HL-60 (cell line): ENCODE measurements around the gene HAX1.
"Not testable (repeated sequence)": the region's sequence is repeated elsewhere in the genome, so short reads cannot be mapped to it uniquely, and the experiment has no call there.

Experiments used
- POLR2AphosphoS5 ChIP-seq: IDR thresholded peaks from 2 replicates; pipeline ENCODE4 v1.6.1; 2012; ENCODE audit warnings: low read depth
- TF ChIP-seq, protein P1 (sequence below): IDR thresholded peaks from one replicate; pipeline ENCODE4 v1.5.1; 2011; ENCODE audit warnings: low read length, control low read depth, inconsistent platforms; ENCODE audit not compliant: insufficient read depth

DNA sequence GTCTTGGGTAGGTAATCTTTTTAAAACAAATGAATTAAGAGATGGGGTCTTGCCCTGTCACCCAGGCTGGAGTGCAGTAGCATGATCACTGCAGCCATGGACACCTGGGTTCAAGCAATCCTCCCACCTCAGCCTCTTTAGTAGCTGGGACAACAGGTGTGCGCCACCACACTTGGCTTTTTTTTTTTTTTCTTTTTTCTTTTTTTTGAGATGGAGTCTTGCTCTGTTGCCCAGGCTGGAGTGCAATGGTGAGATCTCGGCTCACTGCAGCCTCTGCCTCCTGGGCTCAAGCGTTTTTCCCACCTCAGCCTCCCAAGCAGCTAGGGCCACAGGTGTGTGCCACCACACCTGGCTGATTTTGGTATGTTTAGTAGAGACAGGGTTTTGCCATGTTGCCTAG lies 41.3 kb upstream of the HAX1 start:
- TF ChIP-seq, protein P1, sequence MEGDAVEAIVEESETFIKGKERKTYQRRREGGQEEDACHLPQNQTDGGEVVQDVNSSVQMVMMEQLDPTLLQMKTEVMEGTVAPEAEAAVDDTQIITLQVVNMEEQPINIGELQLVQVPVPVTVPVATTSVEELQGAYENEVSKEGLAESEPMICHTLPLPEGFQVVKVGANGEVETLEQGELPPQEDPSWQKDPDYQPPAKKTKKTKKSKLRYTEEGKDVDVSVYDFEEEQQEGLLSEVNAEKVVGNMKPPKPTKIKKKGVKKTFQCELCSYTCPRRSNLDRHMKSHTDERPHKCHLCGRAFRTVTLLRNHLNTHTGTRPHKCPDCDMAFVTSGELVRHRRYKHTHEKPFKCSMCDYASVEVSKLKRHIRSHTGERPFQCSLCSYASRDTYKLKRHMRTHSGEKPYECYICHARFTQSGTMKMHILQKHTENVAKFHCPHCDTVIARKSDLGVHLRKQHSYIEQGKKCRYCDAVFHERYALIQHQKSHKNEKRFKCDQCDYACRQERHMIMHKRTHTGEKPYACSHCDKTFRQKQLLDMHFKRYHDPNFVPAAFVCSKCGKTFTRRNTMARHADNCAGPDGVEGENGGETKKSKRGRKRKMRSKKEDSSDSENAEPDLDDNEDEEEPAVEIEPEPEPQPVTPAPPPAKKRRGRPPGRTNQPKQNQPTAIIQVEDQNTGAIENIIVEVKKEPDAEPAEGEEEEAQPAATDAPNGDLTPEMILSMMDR: not testable (repeated sequence)
- not testable (repeated sequence) for TF ChIP-seq POLR2AphosphoS5
